ENCODE results near the gene MOB3A. TPM values are rescaled to one million over a fixed set of nuclear protein-coding genes. Genes with fewer than 3 reads are reported as not detected.

Gene MOB3A
- total and polyA plus RNA-seq, 2 of the 8 experiments (the other 6 are each of a cell fraction or from before 2014, with no cell fraction given) = 9.2 to 9.6 TPM

DNA sequence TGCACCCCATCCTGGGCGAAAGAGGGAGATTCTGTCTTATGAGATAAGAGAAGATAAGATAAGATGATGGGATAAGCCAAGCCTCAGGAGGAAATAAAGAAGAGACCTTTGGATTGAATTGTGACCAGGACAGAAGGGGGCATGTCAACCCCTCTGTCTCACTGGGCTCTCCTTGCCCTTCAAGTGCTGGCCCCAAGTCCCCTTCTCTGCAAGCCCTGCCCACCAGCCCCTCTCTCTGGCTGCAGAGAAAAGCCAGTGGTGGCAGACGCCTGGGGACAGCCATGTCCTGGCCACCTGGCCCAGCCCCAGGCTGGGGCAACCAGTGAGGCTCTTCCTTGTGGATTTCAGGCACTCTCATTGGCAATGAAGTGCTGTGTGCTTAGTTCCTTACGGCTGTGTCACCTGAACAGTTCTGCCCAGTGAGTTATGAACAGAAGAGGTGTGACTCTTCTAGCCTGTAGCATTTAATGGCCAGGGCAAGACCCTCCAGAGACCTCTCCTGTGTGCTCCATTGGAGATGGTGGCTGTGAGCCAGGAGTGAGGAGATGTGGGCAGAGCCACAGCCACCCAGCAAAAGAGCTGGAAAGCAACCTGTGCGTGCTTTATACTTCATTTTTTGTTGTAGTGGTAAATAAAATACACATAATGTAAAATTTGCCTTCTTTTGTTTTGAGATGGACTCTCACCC, 74.5 kb downstream of the MOB3A start:
- Histone ChIP-seq H4K8ac (ENCODE audit: extremely low read depth, insufficient read depth, low read length) (no peak overlapping the region), H3K56ac (replicated peaks; ENCODE audit: insufficient read length, low read depth, low read length) (no peak overlapping the region), H2BK15ac (ENCODE audit: low read length) (no peak overlapping the region), H2AK5ac (ENCODE audit: low read depth, low read length) (no peak overlapping the region), H4K91ac (replicated peaks; ENCODE audit: insufficient read length, low read length) (no peak overlapping the region), H4K20me1 (replicated peaks in 1 of 2; ENCODE audit: control insufficient read depth in 1 of 2, insufficient read depth in 2 of 2, low read length in 2 of 2) (no peaks in the 10 kb centered on the region), H3K36me3 (ENCODE audit: control insufficient read depth in 2 of 4, insufficient read depth in 4 of 4, low read length in 3 of 4) (no peaks in the 10 kb centered on the region), H3K9ac (replicated peaks in 1 of 4; ENCODE audit: extremely low read depth in 1 of 4, low read depth in 3 of 4, low read length in 3 of 4) (no peak overlapping the region), H2BK12ac (ENCODE audit: low read depth, low read length) (0 out of 2 replicates have a peak overlapping the region, but pooled peaks have one; percentile 9), H4K5ac (ENCODE audit: insufficient read length, low read depth, low read length) (no peak overlapping the region), H3K23ac (ENCODE audit: insufficient read length) (no peak overlapping the region), H3K4me2 (ENCODE audit: insufficient read depth in 1 of 2, low read depth in 2 of 2, low read length in 2 of 2) (no peak overlapping the region), H3K79me2 (ENCODE audit: control insufficient read depth in 1 of 2, insufficient read depth in 2 of 2, low read length in 2 of 2) (no peaks in the 10 kb centered on the region), H3K27me3 (replicated peaks in 1 of 4; ENCODE audit: control insufficient read depth in 3 of 4, extremely low read depth in 1 of 4, insufficient read depth in 3 of 4, low read length in 3 of 4) (no peaks in the 10 kb centered on the region), H3K79me1 (ENCODE audit: low read depth, low read length) (no peaks in the 10 kb centered on the region), H2AFZ (ENCODE audit: low read length) (no peak overlapping the region), H3K14ac (ENCODE audit: insufficient read length) (no peak overlapping the region), H3K18ac (ENCODE audit: extremely low read depth, low read length) (no peak overlapping the region), H2BK120ac (replicated peaks; ENCODE audit: low read depth, low read length) (no peak overlapping the region), H2BK20ac (ENCODE audit: low read length) (no peak overlapping the region), H2BK5ac (ENCODE audit: low read depth, low read length) (no peak overlapping the region), H3K9me3 (ENCODE audit: insufficient read depth in 2 of 2, low read depth in 1 of 2, low read length in 1 of 2) (0 out of 4 replicates have a peak, but pooled peaks cover 2 to 3% of the 10 kb centered on the region in 2 experiments), H3K23me2 (ENCODE audit: low read depth, low read length) (no peaks in the 10 kb centered on the region), H3K4me1 (replicated peaks in 1 of 4; ENCODE audit: control insufficient read depth in 3 of 4, insufficient read depth in 4 of 4, low read length in 3 of 4) (no peaks in the 10 kb centered on the region), H3K4me3 (ENCODE audit: extremely low read depth in 1 of 4, insufficient read depth in 2 of 4, low read depth in 3 of 4, low read length in 4 of 4) (no peak overlapping the region), H3K27ac (ENCODE audit: low read depth, low read length) (no peak overlapping the region), H3K4ac (replicated peaks; ENCODE audit: insufficient read length, low read depth, low read length) (no peak overlapping the region)
- FAIRE-seq (no peak), DNase-seq (ENCODE audit: low read depth in 1 of 2, low spot score in 2 of 2) (no peak)
- CTCF ChIA-PET (ENCODE audit: partially characterized antibody) = interaction anchor here (0.6 to 2.3 kb wide), 10 partner anchors 11 to 487 kb away, joined by 3 to 11 read pairs (median 4); no protein-coding TSS in a partner anchor
- 85% methylated on average over 4 of the region's 4 CpGs; no CpG with 5 or more reads in 1 of the 2 experiments for WGBS, 2 experiments (ENCODE audit: extremely low coverage in 1 of 2, insufficient coverage in 1 of 2, insufficient read length in 1 of 2, insufficient replicate concordance in 2 of 2, low coverage in 1 of 2, low lambda C conversion rate in 2 of 2, missing lambda C conversion rate in 1 of 2)
- POLR2A ChIA-PET (ENCODE audit: partially characterized antibody) = interaction anchor here (0.6 to 27.5 kb wide), 4 partner anchors 9 to 76 kb away, joined by 3 to 524 read pairs (median 5); partner anchors contain the start of gene MKNK2
- no peak for TF ChIP-seq JUND (IDR thresholded peaks at IDR 0.05; ENCODE audit: low read length)
- no peak for TF ChIP-seq FOSL1 (IDR thresholded peaks at IDR 0.05; ENCODE audit: insufficient read depth, low read depth, low read length)
- TF ChIP-seq, protein P1, sequence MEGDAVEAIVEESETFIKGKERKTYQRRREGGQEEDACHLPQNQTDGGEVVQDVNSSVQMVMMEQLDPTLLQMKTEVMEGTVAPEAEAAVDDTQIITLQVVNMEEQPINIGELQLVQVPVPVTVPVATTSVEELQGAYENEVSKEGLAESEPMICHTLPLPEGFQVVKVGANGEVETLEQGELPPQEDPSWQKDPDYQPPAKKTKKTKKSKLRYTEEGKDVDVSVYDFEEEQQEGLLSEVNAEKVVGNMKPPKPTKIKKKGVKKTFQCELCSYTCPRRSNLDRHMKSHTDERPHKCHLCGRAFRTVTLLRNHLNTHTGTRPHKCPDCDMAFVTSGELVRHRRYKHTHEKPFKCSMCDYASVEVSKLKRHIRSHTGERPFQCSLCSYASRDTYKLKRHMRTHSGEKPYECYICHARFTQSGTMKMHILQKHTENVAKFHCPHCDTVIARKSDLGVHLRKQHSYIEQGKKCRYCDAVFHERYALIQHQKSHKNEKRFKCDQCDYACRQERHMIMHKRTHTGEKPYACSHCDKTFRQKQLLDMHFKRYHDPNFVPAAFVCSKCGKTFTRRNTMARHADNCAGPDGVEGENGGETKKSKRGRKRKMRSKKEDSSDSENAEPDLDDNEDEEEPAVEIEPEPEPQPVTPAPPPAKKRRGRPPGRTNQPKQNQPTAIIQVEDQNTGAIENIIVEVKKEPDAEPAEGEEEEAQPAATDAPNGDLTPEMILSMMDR (IDR thresholded peaks at IDR 0.05; ENCODE audit: control extremely low read depth in 1 of 3, insufficient read depth in 1 of 3, low read depth in 1 of 3, low read length in 3 of 3) = no peak
- TF ChIP-seq, protein P2, sequence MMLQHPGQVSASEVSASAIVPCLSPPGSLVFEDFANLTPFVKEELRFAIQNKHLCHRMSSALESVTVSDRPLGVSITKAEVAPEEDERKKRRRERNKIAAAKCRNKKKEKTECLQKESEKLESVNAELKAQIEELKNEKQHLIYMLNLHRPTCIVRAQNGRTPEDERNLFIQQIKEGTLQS (IDR thresholded peaks at IDR 0.05; ENCODE audit: insufficient read depth, low read depth, low read length) = no peak
- TF ChIP-seq NANOG (IDR thresholded peaks at IDR 0.05; ENCODE audit: insufficient read depth, low read depth, low read length, poor library complexity, severe bottlenecking) = no peak

All from H1 (cell line).